B cell (primary cell): ENCODE data around the gene BMF. TPM values are rescaled to one million over a fixed set of nuclear protein-coding genes. Genes with fewer than 3 reads are reported as not detected.

Experiments used
- ATAC-seq: fragments of 200-7000 bp; cut with Tn5 transposase; one replicate; pipeline ENCODE4 v1.10.0; 2021; ENCODE audit warnings: low read depth, mild to moderate bottlenecking, moderate number of reproducible peaks, moderate library complexity
- CTCF ChIA-PET: fragments of 350-600 bp; sonication (Branson Sonifier 250); formaldehyde crosslinking; loops from one replicate; lab custom pipeline; 2021; ENCODE audit warnings: antibody characterized with exemption, inconsistent platforms; lab: Charles Lee
- POLR2A ChIA-PET: fragments of 350-600 bp; sonication (Branson Sonifier 250); formaldehyde crosslinking; loops from one replicate; lab custom pipeline; 2021; ENCODE audit warnings: antibody characterized with exemption; lab: Charles Lee
- DNase-seq: peaks from one replicate; pipeline ENCODE4 v3.0.0; 2013
- H2AFZ ChIP-seq: 2 replicates; pipeline ENCODE4 v1.6.1; 2012; ENCODE audit warnings: mild to moderate bottlenecking, low read depth, low read length; ENCODE audit not compliant: insufficient read depth, poor library complexity, severe bottlenecking
- H3K27ac ChIP-seq, 2 donors: 1 replicate in 1 of 2; 2 replicates in 1 of 2; pipeline ENCODE4 v1.5.1; 2012 to 2013; ENCODE audit warnings: low read length in 2 of 2, mild to moderate bottlenecking in 2 of 2, moderate library complexity in 1 of 2
- H3K27me3 ChIP-seq, 4 experiments: fragments of 200-600 bp in 1 of 4; sonication (generic) in 1 of 4; replicated peaks in 1 of 4; 1 replicate in 2 of 4; 2 replicates in 2 of 4; pipeline versions ENCODE4 v1.6.1 to v1.7.0; 2013 to 2016; ENCODE audit warnings: low read length in 3 of 4, mild to moderate bottlenecking in 2 of 4, mixed read lengths in 1 of 4, moderate library complexity in 1 of 4; ENCODE audit not compliant: insufficient read depth in 4 of 4, control insufficient read depth in 3 of 4; ENCODE audit errors: control extremely low read depth in 1 of 4
- H3K36me3 ChIP-seq, 2 experiments: replicated peaks in 1 of 2; 1 replicate in 1 of 2; 2 replicates in 1 of 2; pipeline versions ENCODE4 v1.6.1 to v1.7.1; 2013; ENCODE audit warnings: low read length in 1 of 2; ENCODE audit not compliant: insufficient read depth in 2 of 2, control insufficient read depth in 1 of 2; ENCODE audit errors: control extremely low read depth in 1 of 2, extremely low read depth in 1 of 2
- H3K4me1 ChIP-seq, 2 donors: fragments of 200-600 bp in 1 of 2; sonication (generic) in 1 of 2; 1 replicate in 1 of 2; 2 replicates in 1 of 2; pipeline versions ENCODE4 v1.5.1 to v1.6.1; 2013 to 2017; ENCODE audit warnings: low read length in 2 of 2; ENCODE audit not compliant: control insufficient read depth in 2 of 2, insufficient read depth in 2 of 2
- H3K4me2 ChIP-seq: replicated peaks from 2 replicates; pipeline ENCODE3; 2012; ENCODE audit warnings: mild to moderate bottlenecking, low read depth, low read length; ENCODE audit not compliant: poor library complexity, severe bottlenecking
- H3K4me3 ChIP-seq, 5 experiments: fragments of 200-600 bp in 1 of 5; sonication (generic) in 1 of 5; 1 replicate in 3 of 5; 2 replicates in 2 of 5; pipeline versions ENCODE4 v1.5.1 to v1.7.0; 2011 to 2016; ENCODE audit warnings: low read length in 4 of 5, mild to moderate bottlenecking in 4 of 5, low read depth in 2 of 5, control low read depth in 1 of 5, moderate library complexity in 1 of 5; ENCODE audit not compliant: insufficient read depth in 1 of 5; ENCODE audit errors: control extremely low read depth in 1 of 5, extremely low read depth in 1 of 5
- H3K79me2 ChIP-seq: fragments of 200-600 bp; sonication (generic); one replicate; pipeline ENCODE4 v1.6.0; 2016; ENCODE audit warnings: low read length; ENCODE audit not compliant: control insufficient read depth, insufficient read depth
- H3K9ac ChIP-seq: fragments of 200-600 bp; sonication (generic); 2 replicates; pipeline ENCODE4 v1.6.1; 2017; ENCODE audit warnings: mild to moderate bottlenecking, low read length, moderate library complexity
- H3K9me3 ChIP-seq, 3 donors: one replicate each; pipeline versions ENCODE4 v1.6.1 to v1.7.1; 2013; ENCODE audit warnings: low read length in 2 of 3; ENCODE audit not compliant: control insufficient read depth in 2 of 3, insufficient read depth in 1 of 3; ENCODE audit errors: control extremely low read depth in 1 of 3
- H4K20me1 ChIP-seq: 2 replicates; pipeline ENCODE4 v1.6.0; 2012; ENCODE audit warnings: mild to moderate bottlenecking, low read length; ENCODE audit not compliant: insufficient read depth, control insufficient read depth, poor library complexity, severe bottlenecking
- H3K27ac Mint-ChIP-seq: one replicate; pipeline ENCODE4 v1.8.0; 2021; ENCODE audit warnings: mixed read lengths
- H3K27me3 Mint-ChIP-seq: one replicate; pipeline ENCODE4 v1.8.0; 2021; ENCODE audit warnings: mixed read lengths
- H3K4me1 Mint-ChIP-seq: one replicate; pipeline ENCODE4 v1.8.0; 2021; ENCODE audit warnings: mixed read lengths
- H3K4me3 Mint-ChIP-seq: one replicate; pipeline ENCODE4 v1.8.0; 2021; ENCODE audit warnings: mixed read lengths
- H3K9me3 Mint-ChIP-seq: one replicate; pipeline ENCODE4 v1.8.0; 2022; ENCODE audit warnings: mixed read lengths; ENCODE audit not compliant: insufficient read depth
- EZH2 ChIP-seq: IDR thresholded peaks from 2 replicates; pipeline ENCODE4 v1.6.1; 2012; ENCODE audit warnings: borderline replicate concordance, low read depth, mild to moderate bottlenecking, moderate library complexity, low read length; ENCODE audit not compliant: insufficient read depth, poor library complexity, severe bottlenecking
- WGBS: methylation state at CpG from one replicate; pipeline ENCODE4 v1.1.5; 2013; ENCODE audit warnings: missing lambda C conversion rate; ENCODE audit not compliant: insufficient coverage; 5-methylcytosine and 5-hydroxymethylcytosine counted together
- intact Hi-C: fragments of 100-400 bp; cut with micrococcal nuclease; formaldehyde crosslinking; loops from one replicate; pipeline ENCODE4 v1.10.0; 2022
- polyA plus RNA-seq: library from polyadenylated mRNA; depleted of rRNA; stranded (reverse); fragments of >200 nt; gene quantifications from 2 replicates; pipeline ENCODE4 v1.2.3, GENCODE V29; 2012
- total RNA-seq, 2 donors: library from RNA; stranded (reverse); fragments of 120-200 nt in 1 of 2; gene quantifications; 1 replicate in 1 of 2; 2 replicates in 1 of 2; pipeline versions ENCODE4 v1.2.3 to v1.2.4, GENCODE V29; 2013 to 2022
- TF ChIP-seq, protein P1 (sequence below): fragments of 200-600 bp; IDR thresholded peaks from one replicate; pipeline ENCODE4 v1.8.0; 2022; ENCODE audit warnings: antibody characterized with exemption, mild to moderate bottlenecking

Gene BMF
- total and polyA plus RNA-seq, 2 donors (not counting 1 experiment from before 2014, with no cell fraction given), result 43.2 to 343 TPM

DNA sequence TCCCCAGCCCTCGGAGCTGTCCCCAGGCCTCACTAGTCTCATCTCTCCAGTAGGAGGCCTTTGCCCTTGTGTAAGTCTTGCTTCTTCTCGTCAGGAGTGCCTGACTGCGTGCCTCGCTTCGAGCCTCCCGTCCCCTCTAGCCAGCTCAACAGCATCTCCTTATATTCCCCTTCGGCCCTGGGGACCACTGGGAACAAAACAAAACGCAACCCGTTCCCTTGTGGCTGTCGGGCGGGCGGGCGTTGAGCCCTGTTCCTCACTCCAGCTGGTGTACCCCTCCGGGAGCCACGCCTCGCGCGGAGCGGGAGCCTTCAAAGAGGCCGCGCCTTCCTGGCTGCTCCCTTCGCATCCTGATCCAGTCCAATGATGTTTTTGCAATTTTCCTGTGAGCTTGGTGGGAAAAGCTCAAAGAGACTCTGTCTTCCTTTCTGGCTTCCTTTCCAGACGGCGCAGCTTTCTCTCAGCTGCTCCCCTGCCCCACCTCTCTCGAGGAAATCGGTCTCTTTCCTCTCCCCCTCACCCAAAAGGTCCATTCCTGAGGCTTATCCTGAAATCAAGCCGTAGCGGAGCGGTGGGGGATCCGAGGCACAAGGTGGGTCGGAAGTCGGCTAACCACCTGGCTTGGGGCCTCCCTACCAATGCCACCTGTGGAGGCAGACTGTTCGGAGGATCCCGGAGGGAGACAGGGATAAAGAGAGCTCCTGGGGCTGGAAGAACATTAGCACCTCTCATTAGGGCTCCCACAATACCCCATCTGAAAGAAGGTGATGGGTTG lies 36.3 kb downstream of the BMF start:
- Histone ChIP-seq H3K36me3 (no peaks in the 10 kb centered on the region), H3K4me3 (no peak overlapping the region), H3K27ac (no peak overlapping the region), H3K9me3 (no peaks in the 10 kb centered on the region), H3K9ac (no peak overlapping the region), H3K79me2 (no peaks in the 10 kb centered on the region), H4K20me1 (no peaks in the 10 kb centered on the region), H3K4me2 (no peak overlapping the region), H3K4me1 (peaks cover 22 to 28% of the 10 kb centered on the region in 2 donors), H3K27me3 (no peaks in the 10 kb centered on the region), H2AFZ (no peak overlapping the region)
- H3K9me3 Mint-ChIP-seq, result no peaks in the 10 kb centered on the region
- no peak for ATAC-seq
- H3K4me1 Mint-ChIP-seq, result peaks cover 38% of the 10 kb centered on the region
- 67% methylated on average over 30 of the region's 34 CpGs for WGBS
- no peak overlapping the region for H3K4me3 Mint-ChIP-seq
- intact Hi-C loops, result no loop called here
- ChIA-PET CTCF (interaction anchor here (0.9 to 2.4 kb wide), 5 partner anchors 18 to 145 kb away, joined by 3 to 11 read pairs (median 4); no protein-coding TSS in a partner anchor), POLR2A (interaction anchor here (0.6 to 1.2 kb wide), 5 partner anchors 18 to 133 kb away, joined by 3 to 5 read pairs (median 4); no protein-coding TSS in a partner anchor)
- no peak overlapping the region for H3K27ac Mint-ChIP-seq
- DNase-seq, result no peak
- no peak for TF ChIP-seq EZH2
- TF ChIP-seq, protein P1, sequence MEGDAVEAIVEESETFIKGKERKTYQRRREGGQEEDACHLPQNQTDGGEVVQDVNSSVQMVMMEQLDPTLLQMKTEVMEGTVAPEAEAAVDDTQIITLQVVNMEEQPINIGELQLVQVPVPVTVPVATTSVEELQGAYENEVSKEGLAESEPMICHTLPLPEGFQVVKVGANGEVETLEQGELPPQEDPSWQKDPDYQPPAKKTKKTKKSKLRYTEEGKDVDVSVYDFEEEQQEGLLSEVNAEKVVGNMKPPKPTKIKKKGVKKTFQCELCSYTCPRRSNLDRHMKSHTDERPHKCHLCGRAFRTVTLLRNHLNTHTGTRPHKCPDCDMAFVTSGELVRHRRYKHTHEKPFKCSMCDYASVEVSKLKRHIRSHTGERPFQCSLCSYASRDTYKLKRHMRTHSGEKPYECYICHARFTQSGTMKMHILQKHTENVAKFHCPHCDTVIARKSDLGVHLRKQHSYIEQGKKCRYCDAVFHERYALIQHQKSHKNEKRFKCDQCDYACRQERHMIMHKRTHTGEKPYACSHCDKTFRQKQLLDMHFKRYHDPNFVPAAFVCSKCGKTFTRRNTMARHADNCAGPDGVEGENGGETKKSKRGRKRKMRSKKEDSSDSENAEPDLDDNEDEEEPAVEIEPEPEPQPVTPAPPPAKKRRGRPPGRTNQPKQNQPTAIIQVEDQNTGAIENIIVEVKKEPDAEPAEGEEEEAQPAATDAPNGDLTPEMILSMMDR, result no peak
- H3K27me3 Mint-ChIP-seq, result no peaks in the 10 kb centered on the region

DNA sequence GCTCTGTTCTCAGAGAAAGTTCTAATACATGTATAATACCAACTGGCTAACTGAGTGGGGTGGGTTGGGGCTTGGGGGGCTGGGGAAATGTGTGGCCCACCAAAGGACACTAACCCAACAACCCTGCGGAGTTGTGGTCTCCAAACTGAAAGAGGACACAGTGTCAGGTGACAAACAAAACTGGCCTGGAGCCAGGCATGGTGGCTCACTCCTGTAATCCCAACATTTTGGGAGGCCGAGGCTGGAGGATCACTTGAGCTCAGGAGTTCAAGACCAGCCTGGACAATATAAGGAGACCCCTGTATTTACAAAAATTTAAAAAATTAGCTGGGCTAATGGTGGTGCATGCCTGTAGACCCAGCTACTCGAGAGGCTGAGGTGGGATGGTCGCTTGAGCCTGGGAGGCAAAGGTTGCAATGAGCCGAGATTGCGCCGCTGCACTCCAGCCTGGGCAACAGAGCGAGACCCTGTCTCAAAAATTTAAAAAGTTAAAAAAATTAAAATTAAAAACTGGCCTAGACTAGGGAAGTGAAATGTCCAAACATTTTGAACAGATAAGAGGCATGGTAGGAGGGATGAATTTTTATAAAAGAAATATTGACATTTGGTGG lies 38.0 kb downstream of the BMF start:
- H3K27ac Mint-ChIP-seq, result peak overlapping the region; percentile 85
- no peaks in the 10 kb centered on the region for H3K9me3 Mint-ChIP-seq
- Histone ChIP-seq H3K4me1 (peaks cover 22 to 28% of the 10 kb centered on the region in 2 donors), H3K4me2 (no peak overlapping the region), H3K27me3 (no peaks in the 10 kb centered on the region), H2AFZ (no peak overlapping the region), H3K27ac (peak overlapping the region in 1 of 2 donors; percentile 78), H3K9ac (no peak overlapping the region), H3K79me2 (no peaks in the 10 kb centered on the region), H3K9me3 (no peaks in the 10 kb centered on the region), H3K36me3 (no peaks in the 10 kb centered on the region), H3K4me3 (no peak overlapping the region), H4K20me1 (no peaks in the 10 kb centered on the region)
- ChIA-PET POLR2A (interaction anchor here (0.6 to 4.7 kb wide), 12 partner anchors 8 to 165 kb away, joined by 3 to 43 read pairs (median 4); no protein-coding TSS in a partner anchor), CTCF (interaction anchor here (0.9 to 5.3 kb wide), 11 partner anchors 9 to 35 kb away, joined by 3 to 61 read pairs (median 9); no protein-coding TSS in a partner anchor)
- TF ChIP-seq, protein P1, result no peak
- TF ChIP-seq EZH2, result no peak
- no peak for DNase-seq
- peaks cover 38% of the 10 kb centered on the region for H3K4me1 Mint-ChIP-seq
- no peak for ATAC-seq
- intact Hi-C loops, result no loop called here
- no peak overlapping the region for H3K4me3 Mint-ChIP-seq
- 84% methylated on average over 4 of the region's 8 CpGs for WGBS
- no peaks in the 10 kb centered on the region for H3K27me3 Mint-ChIP-seq
